OCI-LY3 (cell line): ENCODE results near the gene SPTA1.

Source experiments
- EZH2phosphoT487 ChIP-seq: fragments of 200-600 bp; shearing (Covaris generic); IDR thresholded peaks from 2 replicates; pipeline ENCODE4 v1.6.1; 2018; ENCODE audit warnings: antibody characterized with exemption, mixed run types, low read depth
- TF ChIP-seq, protein P1 (sequence below): fragments of 200-600, 300-600 bp; sonication (generic); IDR thresholded peaks from 2 replicates; pipeline ENCODE4 v1.5.1; 2014; ENCODE audit warnings: antibody characterized with exemption, low read length, low read depth

DNA sequence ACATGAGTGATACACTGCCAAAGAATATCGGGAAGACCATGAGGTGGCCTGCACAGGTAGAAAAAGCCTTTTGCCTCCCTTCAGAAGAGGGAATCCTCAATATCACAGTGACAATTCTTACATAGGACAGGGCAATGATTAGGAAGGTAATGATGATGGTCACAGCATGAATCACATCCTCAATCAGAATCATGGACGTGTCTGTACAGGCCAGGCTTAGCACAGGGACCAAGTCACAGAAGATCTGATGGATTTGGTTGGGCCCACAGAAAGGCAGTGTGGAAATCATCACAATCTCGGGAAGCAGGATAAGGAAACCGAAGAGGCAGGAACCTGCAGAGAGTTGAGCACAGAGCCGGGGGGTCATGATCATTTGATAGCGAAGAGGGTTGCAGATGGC lies 30.8 kb upstream of the SPTA1 start:
- TF ChIP-seq, protein P1, sequence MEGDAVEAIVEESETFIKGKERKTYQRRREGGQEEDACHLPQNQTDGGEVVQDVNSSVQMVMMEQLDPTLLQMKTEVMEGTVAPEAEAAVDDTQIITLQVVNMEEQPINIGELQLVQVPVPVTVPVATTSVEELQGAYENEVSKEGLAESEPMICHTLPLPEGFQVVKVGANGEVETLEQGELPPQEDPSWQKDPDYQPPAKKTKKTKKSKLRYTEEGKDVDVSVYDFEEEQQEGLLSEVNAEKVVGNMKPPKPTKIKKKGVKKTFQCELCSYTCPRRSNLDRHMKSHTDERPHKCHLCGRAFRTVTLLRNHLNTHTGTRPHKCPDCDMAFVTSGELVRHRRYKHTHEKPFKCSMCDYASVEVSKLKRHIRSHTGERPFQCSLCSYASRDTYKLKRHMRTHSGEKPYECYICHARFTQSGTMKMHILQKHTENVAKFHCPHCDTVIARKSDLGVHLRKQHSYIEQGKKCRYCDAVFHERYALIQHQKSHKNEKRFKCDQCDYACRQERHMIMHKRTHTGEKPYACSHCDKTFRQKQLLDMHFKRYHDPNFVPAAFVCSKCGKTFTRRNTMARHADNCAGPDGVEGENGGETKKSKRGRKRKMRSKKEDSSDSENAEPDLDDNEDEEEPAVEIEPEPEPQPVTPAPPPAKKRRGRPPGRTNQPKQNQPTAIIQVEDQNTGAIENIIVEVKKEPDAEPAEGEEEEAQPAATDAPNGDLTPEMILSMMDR = no peak
- TF ChIP-seq EZH2phosphoT487 = no peak
